Lower lobe of right lung (tissue), 2 donors: Measurements from ENCODE around the gene FOXP1. TPM values are rescaled to one million over a fixed set of nuclear protein-coding genes. Genes with fewer than 3 reads are reported as not detected.

Experiments
- ATAC-seq, 2 donors: fragments of 200-7000 bp; cut with Tn5 transposase; one replicate each; pipeline ENCODE4 v1.9.1; 2020 to 2022; ENCODE audit warnings: mild to moderate bottlenecking in 2 of 2, moderate library complexity in 2 of 2
- DNase-seq: peaks from one replicate; pipeline ENCODE4 v3.0.0-alpha.2; 2020
- H3K27ac ChIP-seq: fragments of 200-600 bp; one replicate; pipeline ENCODE4 v1.8.0; 2022
- H3K27me3 ChIP-seq: fragments of 200-600 bp; one replicate; pipeline ENCODE4 v1.8.0; 2022; ENCODE audit warnings: low read depth
- H3K36me3 ChIP-seq: fragments of 200-600 bp; one replicate; pipeline ENCODE4 v1.8.0; 2022; ENCODE audit warnings: mild to moderate bottlenecking
- H3K4me1 ChIP-seq: fragments of 200-600 bp; one replicate; pipeline ENCODE4 v1.8.0; 2022
- H3K4me3 ChIP-seq: fragments of 200-600 bp; one replicate; pipeline ENCODE4 v1.8.0; 2022; ENCODE audit warnings: mild to moderate bottlenecking
- H3K9me3 ChIP-seq: fragments of 200-600 bp; one replicate; pipeline ENCODE4 v1.8.0; 2022
- intact Hi-C: fragments of 100-400 bp; cut with DNase I; formaldehyde crosslinking; loops from one replicate; pipeline ENCODE4 v1.11.0; 2022
- total RNA-seq: library from RNA; stranded (reverse); fragmentation: NEBNext Ultra II Directional; extraction: Animal tissue kit (Norgen Biotek cat#: 25700); gene quantifications from one replicate; pipeline ENCODE4 v1.2.1, GENCODE V29; 2021
- TF ChIP-seq, protein P1 (sequence below): fragments of 200-600 bp; IDR thresholded peaks from one replicate; pipeline ENCODE4 v1.8.0; 2022; ENCODE audit warnings: antibody characterized with exemption, mild to moderate bottlenecking
- donor health status: DM: no; HTN: yes; CAD: no; lungs with severe emphysema.

FOXP1 gene
- total RNA-seq, 1 donor from 2014 or later = 138 TPM

- H3K9me3 ChIP-seq = no peaks in the 10 kb centered on the region
- H3K27ac ChIP-seq = no peak overlapping the region
- H3K36me3 ChIP-seq = no peaks in the 10 kb centered on the region
- TF ChIP-seq, protein P1, sequence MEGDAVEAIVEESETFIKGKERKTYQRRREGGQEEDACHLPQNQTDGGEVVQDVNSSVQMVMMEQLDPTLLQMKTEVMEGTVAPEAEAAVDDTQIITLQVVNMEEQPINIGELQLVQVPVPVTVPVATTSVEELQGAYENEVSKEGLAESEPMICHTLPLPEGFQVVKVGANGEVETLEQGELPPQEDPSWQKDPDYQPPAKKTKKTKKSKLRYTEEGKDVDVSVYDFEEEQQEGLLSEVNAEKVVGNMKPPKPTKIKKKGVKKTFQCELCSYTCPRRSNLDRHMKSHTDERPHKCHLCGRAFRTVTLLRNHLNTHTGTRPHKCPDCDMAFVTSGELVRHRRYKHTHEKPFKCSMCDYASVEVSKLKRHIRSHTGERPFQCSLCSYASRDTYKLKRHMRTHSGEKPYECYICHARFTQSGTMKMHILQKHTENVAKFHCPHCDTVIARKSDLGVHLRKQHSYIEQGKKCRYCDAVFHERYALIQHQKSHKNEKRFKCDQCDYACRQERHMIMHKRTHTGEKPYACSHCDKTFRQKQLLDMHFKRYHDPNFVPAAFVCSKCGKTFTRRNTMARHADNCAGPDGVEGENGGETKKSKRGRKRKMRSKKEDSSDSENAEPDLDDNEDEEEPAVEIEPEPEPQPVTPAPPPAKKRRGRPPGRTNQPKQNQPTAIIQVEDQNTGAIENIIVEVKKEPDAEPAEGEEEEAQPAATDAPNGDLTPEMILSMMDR = no peak
- intact Hi-C loops = no loop called here
- DNase-seq (no peak), ATAC-seq (no peak)
- H3K4me1 ChIP-seq = peaks cover 30% of the 10 kb centered on the region
- H3K27me3 ChIP-seq = no peaks in the 10 kb centered on the region
- no peak overlapping the region for H3K4me3 ChIP-seq
Measured at GRCh38 chr3:71499227-71499876, 84.2 kb downstream of the FOXP1 start.

- Histone ChIP-seq H3K27ac (no peak overlapping the region), H3K9me3 (no peaks in the 10 kb centered on the region), H3K4me1 (peaks cover 30% of the 10 kb centered on the region), H3K27me3 (no peaks in the 10 kb centered on the region), H3K36me3 (no peaks in the 10 kb centered on the region), H3K4me3 (no peak overlapping the region)
- DNase-seq (no peak), ATAC-seq (no peak)
- TF ChIP-seq, protein P1 = no peak
- intact Hi-C loops = no loop called here
Measured at GRCh38 chr3:71498543-71498942, 85.0 kb downstream of the FOXP1 start.

GRCh38 chr3:71497971-71498444 lies 85.5 kb downstream of the FOXP1 start:
- no peaks in the 10 kb centered on the region for H3K36me3 ChIP-seq
- H3K27me3 ChIP-seq = no peaks in the 10 kb centered on the region
- TF ChIP-seq, protein P1 = no peak
- no peak for ATAC-seq
- DNase-seq = no peak
- no peaks in the 10 kb centered on the region for H3K9me3 ChIP-seq
- H3K27ac ChIP-seq = no peak overlapping the region
- intact Hi-C loops = no loop called here
- H3K4me1 ChIP-seq = peaks cover 30% of the 10 kb centered on the region
- no peak overlapping the region for H3K4me3 ChIP-seq

GRCh38 chr3:71497367-71497897 lies 86.1 kb downstream of the FOXP1 start:
- ATAC-seq = no peak
- Histone ChIP-seq H3K27me3 (no peaks in the 10 kb centered on the region), H3K4me3 (no peak overlapping the region), H3K36me3 (no peaks in the 10 kb centered on the region), H3K27ac (no peak overlapping the region), H3K9me3 (no peaks in the 10 kb centered on the region), H3K4me1 (peaks cover 30% of the 10 kb centered on the region)
- DNase-seq = no peak
- TF ChIP-seq, protein P1 = no peak
- intact Hi-C loops = no loop called here

DNA sequence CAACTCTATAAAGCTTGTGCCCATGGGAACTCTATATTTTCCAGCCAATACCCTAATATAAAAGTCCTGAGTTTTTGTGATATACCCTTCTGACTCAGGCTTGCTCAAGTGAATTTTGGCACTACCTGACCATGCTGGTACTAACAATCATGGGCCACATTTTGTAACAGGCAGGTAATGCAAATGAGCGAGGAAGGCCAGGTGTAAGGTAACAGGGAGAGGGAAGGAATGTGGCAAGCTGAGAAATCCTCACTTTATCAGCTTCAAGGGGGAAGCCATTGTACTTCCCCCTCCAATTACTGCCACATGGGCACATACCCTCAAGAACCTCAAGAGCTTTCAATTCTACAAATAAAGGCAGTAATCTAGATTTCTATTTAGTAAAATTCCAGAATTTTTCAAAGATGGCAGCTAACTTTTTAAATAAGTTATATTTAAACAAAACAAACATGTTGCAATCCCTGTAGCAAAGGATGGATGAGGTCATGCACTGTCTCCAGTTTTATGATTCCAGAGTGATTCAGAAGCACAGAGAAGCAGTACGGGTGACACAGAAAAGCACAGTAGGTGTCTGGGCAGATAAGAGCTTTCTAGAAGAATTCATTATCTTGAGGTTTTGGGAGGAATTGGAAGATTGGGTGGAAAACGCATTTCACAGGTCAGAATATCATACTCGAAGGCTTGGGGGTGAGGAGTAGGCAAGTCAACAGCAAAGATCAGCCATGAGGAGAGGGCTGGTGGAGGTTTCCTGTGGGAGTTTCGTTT lies 87.6 kb downstream of the FOXP1 start:
- intact Hi-C loops = no loop called here
- H3K4me1 ChIP-seq = peaks cover 30% of the 10 kb centered on the region
- TF ChIP-seq, protein P1 = no peak
- H3K4me3 ChIP-seq = no peak overlapping the region
- H3K36me3 ChIP-seq = no peaks in the 10 kb centered on the region
- no peak for DNase-seq
- H3K9me3 ChIP-seq = no peaks in the 10 kb centered on the region
- H3K27ac ChIP-seq = peak overlapping the region; percentile 5
- ATAC-seq = peak; percentile 51 to 60
- H3K27me3 ChIP-seq = no peaks in the 10 kb centered on the region
